Thymus (tissue), 11 donors: ENCODE measurements around the gene EIF4EBP2. TPM values are rescaled to one million over a fixed set of nuclear protein-coding genes. Genes with fewer than 3 reads are reported as not detected.

Experiments
- DNase-seq, 9 donors: peaks; one replicate each; pipeline ENCODE4 v3.0.0-alpha.2; 2013; ENCODE audit warnings: low spot score in 9 of 9, low read depth in 6 of 9, missing footprints in 1 of 9
- H3K27ac ChIP-seq, 2 donors: one replicate each; pipeline ENCODE4 v1.5.1; 2013; ENCODE audit warnings: control low read depth in 1 of 2, low read depth in 1 of 2, low read length in 1 of 2, mild to moderate bottlenecking in 1 of 2, moderate library complexity in 1 of 2
- H3K27me3 ChIP-seq, 2 donors: one replicate each; pipeline ENCODE4 v1.5.1; 2013; ENCODE audit warnings: low read length in 1 of 2; ENCODE audit not compliant: control insufficient read depth in 2 of 2, insufficient read depth in 1 of 2
- H3K36me3 ChIP-seq, 2 donors: one replicate each; pipeline ENCODE4 v1.5.1; 2013; ENCODE audit warnings: low read length in 1 of 2, mild to moderate bottlenecking in 1 of 2, moderate library complexity in 1 of 2; ENCODE audit not compliant: control insufficient read depth in 2 of 2, insufficient read depth in 2 of 2
- H3K4me1 ChIP-seq, 2 donors: one replicate each; pipeline ENCODE4 v1.5.1; 2013; ENCODE audit warnings: low read length in 2 of 2; ENCODE audit not compliant: control insufficient read depth in 2 of 2, insufficient read depth in 2 of 2
- H3K4me3 ChIP-seq, 2 donors: one replicate each; pipeline ENCODE4 v1.5.1; 2013; ENCODE audit warnings: low read length in 2 of 2, control low read depth in 1 of 2, mild to moderate bottlenecking in 1 of 2
- H3K9me3 ChIP-seq, 2 donors: one replicate each; pipeline ENCODE4 v1.5.1; 2013; ENCODE audit warnings: low read length in 1 of 2, mild to moderate bottlenecking in 1 of 2; ENCODE audit not compliant: control insufficient read depth in 2 of 2, insufficient read depth in 1 of 2
- WGBS: extraction: QIAGEN DNeasy Blood & Tissue Kit; methylation state at CpG from one replicate; pipeline ENCODE4 v1.1.7; 2013; 5-methylcytosine and 5-hydroxymethylcytosine counted together
- polyA plus RNA-seq: library from polyadenylated mRNA; stranded (reverse); fragments of 200-250 nt; gene quantifications from one replicate; pipeline ENCODE4 v1.2.3, GENCODE V29; 2013
- total RNA-seq: library from RNA; stranded (reverse); fragments of 120-200 nt; gene quantifications from one replicate; pipeline ENCODE4 v1.2.4, GENCODE V29; 2013
- donor health status: healthy.

The EIF4EBP2 gene
- total and polyA plus RNA-seq, 2 donors = 18.9 to 32.1 TPM

DNA sequence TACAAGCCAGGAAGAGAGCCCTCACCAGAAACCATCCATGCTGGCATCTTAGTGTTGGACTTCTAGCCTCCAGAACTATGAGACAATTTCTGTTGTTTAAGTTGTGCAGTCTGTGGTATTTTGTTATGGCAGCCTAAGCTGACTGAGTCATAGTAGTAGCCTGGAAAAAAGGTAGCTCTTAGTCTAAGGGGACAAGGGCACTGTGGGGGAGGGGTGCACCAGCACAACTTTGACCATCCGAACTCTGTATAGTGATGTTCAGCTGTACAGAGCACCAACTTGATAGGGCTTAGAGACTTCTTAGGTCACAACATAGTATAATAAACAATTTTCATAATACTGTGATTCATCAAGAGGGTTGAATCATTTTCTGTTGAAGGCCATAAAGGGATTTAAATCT, 14.3 kb downstream of the EIF4EBP2 start:
- peaks cover 33 to 35% of the 10 kb centered on the region in 2 donors for H3K36me3 ChIP-seq

DNA sequence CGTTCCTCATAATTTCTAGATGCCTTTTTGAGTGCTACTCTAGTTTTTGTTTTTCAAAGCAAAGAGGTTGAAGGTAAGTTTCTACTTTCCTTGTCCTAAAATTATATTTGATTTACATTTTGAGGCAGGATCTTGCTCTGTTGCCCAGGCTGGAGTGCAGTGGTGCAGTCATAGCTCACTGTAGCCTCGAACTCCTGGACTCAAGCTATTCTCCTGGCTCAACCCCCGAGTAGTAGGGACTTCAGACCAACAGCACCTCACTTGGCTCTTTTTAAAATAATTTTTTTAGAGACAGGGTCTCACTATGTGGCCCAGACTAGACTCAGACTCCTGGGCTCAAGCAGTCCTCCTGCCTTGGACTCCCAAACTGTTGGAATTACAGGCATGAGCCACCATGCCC, 14.8 kb downstream of the EIF4EBP2 start:
- DNase-seq = no peak
- Histone ChIP-seq H3K27me3 (no peaks in the 10 kb centered on the region), H3K4me3 (no peak overlapping the region), H3K36me3 (peaks cover 38 to 40% of the 10 kb centered on the region in 2 donors), H3K4me1 (no peaks in the 10 kb centered on the region), H3K27ac (no peak overlapping the region), H3K9me3 (no peaks in the 10 kb centered on the region)
- over 99% methylated on average over 3 of the region's 3 CpGs for WGBS

More for the DNA sequence above, 14.3 kb downstream of the EIF4EBP2 start:
- no peak overlapping the region for H3K27ac ChIP-seq
- no peak for DNase-seq
- no peak overlapping the region for H3K4me3 ChIP-seq
- 97% methylated on average over 1 of the region's 1 CpG for WGBS
- H3K9me3 ChIP-seq = no peaks in the 10 kb centered on the region
- no peaks in the 10 kb centered on the region for H3K4me1 ChIP-seq
- no peaks in the 10 kb centered on the region for H3K27me3 ChIP-seq

DNA sequence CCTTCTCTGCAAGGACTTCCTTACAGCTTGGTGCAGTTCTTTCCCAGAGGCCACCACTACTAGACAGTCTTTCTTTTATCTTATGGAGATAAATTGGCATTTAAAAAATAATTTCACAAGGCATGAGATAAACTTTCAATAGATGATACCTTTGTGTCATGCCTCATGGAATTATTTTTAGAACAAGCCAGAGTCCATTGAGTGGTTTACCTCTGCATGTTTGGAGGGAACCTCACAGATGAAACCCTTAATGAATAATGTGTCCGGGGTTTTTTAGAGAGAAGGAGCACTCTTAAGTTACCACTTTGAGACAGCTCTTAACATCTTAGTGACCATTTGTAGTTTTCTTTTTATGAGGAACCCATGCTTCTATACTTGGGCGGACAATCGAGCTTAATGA, 20.4 kb downstream of the EIF4EBP2 start:
- Histone ChIP-seq H3K27me3 (no peaks in the 10 kb centered on the region), H3K36me3 (peaks cover 76 to 84% of the 10 kb centered on the region in 2 donors), H3K4me3 (no peak overlapping the region), H3K9me3 (no peaks in the 10 kb centered on the region), H3K4me1 (no peaks in the 10 kb centered on the region), H3K27ac (no peak overlapping the region)
- DNase-seq = no peak
- WGBS = 99% methylated on average over 3 of the region's 3 CpGs

- peaks cover 74 to 83% of the 10 kb centered on the region in 2 donors for H3K36me3 ChIP-seq
- H3K9me3 ChIP-seq = no peaks in the 10 kb centered on the region
- H3K27ac ChIP-seq = no peak overlapping the region
- no peaks in the 10 kb centered on the region for H3K27me3 ChIP-seq
- no peak for DNase-seq
- WGBS = 96% methylated on average over 3 of the region's 3 CpGs
- H3K4me3 ChIP-seq = no peak overlapping the region
- H3K4me1 ChIP-seq = no peaks in the 10 kb centered on the region
Observed at GRCh38 chr10:70425096-70425495, 21.2 kb downstream of the EIF4EBP2 start.

GRCh38 chr10:70426823-70427222, 22.9 kb downstream of the EIF4EBP2 start:
- no peak for DNase-seq
- Histone ChIP-seq H3K4me3 (no peak overlapping the region), H3K27ac (no peak overlapping the region), H3K36me3 (peaks cover 59 to 73% of the 10 kb centered on the region in 2 donors), H3K4me1 (no peaks in the 10 kb centered on the region), H3K27me3 (no peaks in the 10 kb centered on the region), H3K9me3 (no peaks in the 10 kb centered on the region)
- over 99% methylated on average over 3 of the region's 3 CpGs for WGBS

- no peak overlapping the region for H3K27ac ChIP-seq
- peak in 1 of 9 donors; percentile 10 for DNase-seq
- H3K4me1 ChIP-seq = no peaks in the 10 kb centered on the region
- H3K36me3 ChIP-seq = peaks cover 34 to 35% of the 10 kb centered on the region in 2 donors
- no peak overlapping the region for H3K4me3 ChIP-seq
- no peaks in the 10 kb centered on the region for H3K9me3 ChIP-seq
- 87% methylated on average over 6 of the region's 6 CpGs for WGBS
- H3K27me3 ChIP-seq = no peaks in the 10 kb centered on the region
Observed at GRCh38 chr10:70430493-70431445, 26.8 kb downstream of the EIF4EBP2 start.

GRCh38 chr10:70432101-70432500, 28.2 kb downstream of the EIF4EBP2 start:
- no peak for DNase-seq
- H3K4me1 ChIP-seq = no peaks in the 10 kb centered on the region
- 74% methylated on average over 4 of the region's 4 CpGs for WGBS
- H3K9me3 ChIP-seq = no peaks in the 10 kb centered on the region
- peaks cover 0 to 2% of the 10 kb centered on the region in 2 donors for H3K27me3 ChIP-seq
- peaks cover 24 to 26% of the 10 kb centered on the region in 2 donors for H3K36me3 ChIP-seq
- H3K27ac ChIP-seq = no peak overlapping the region
- no peak overlapping the region for H3K4me3 ChIP-seq

- Histone ChIP-seq H3K36me3 (peaks cover 18 to 26% of the 10 kb centered on the region in 2 donors), H3K27me3 (peaks cover 0 to 5% of the 10 kb centered on the region in 2 donors), H3K4me3 (no peak overlapping the region), H3K4me1 (no peaks in the 10 kb centered on the region), H3K27ac (no peak overlapping the region), H3K9me3 (no peaks in the 10 kb centered on the region)
- no peak for DNase-seq
- 71% methylated on average over 6 of the region's 6 CpGs for WGBS
Observed at GRCh38 chr10:70432561-70433263, 28.8 kb downstream of the EIF4EBP2 start.
